Measurements from ENCODE around the gene GABPB2.

GABPB2 gene

GRCh38 chr1:151130987-151131586 lies 60.5 kb downstream of the GABPB2 start:
- Histone ChIP-seq H3K36me3 (ENCODE audit: control insufficient read depth, insufficient read depth, low read length) (no peaks in the 10 kb centered on the region), H3K27ac (ENCODE audit: low read depth, low read length) (no peak overlapping the region), H3K79me2 (ENCODE audit: control insufficient read depth, insufficient read depth, low read length) (no peaks in the 10 kb centered on the region), H2BK120ac (ENCODE audit: low read depth, low read length) (no peak overlapping the region), H2BK15ac (replicated peaks; ENCODE audit: low read depth) (no peak overlapping the region), H3K18ac (ENCODE audit: low read length) (peak overlapping the region; percentile 55), H3K4me3 (ENCODE audit: low read length) (no peak overlapping the region), H3K23ac (ENCODE audit: low read length) (no peak overlapping the region), H2AK5ac (ENCODE audit: low read length) (no peak overlapping the region), H4K5ac (ENCODE audit: low read length) (no peak overlapping the region), H3K27me3 (ENCODE audit: insufficient read depth, low read length, poor library complexity) (no peaks in the 10 kb centered on the region), H3K4ac (ENCODE audit: low read depth, low read length) (peak overlapping the region; percentile 45), H3K4me1 (ENCODE audit: control insufficient read depth, low read depth, low read length) (no peaks in the 10 kb centered on the region), H3K56ac (ENCODE audit: low read length) (peak overlapping the region; percentile 87), H3K4me2 (ENCODE audit: low read length) (peak overlapping the region; percentile 77), H3K79me1 (ENCODE audit: low read length) (no peaks in the 10 kb centered on the region), H3K9ac (ENCODE audit: low read length) (peak overlapping the region; percentile 84), H2BK5ac (ENCODE audit: low read length) (no peak overlapping the region), H4K8ac (ENCODE audit: low read depth, low read length) (no peak overlapping the region)
- no CpG with 5 or more reads among the region's 45 CpGs for WGBS (ENCODE audit: extremely low coverage, insufficient coverage, low lambda C conversion rate)
- DNase-seq = peak; percentile 99

- Histone ChIP-seq H3K36me3 (ENCODE audit: control insufficient read depth, insufficient read depth, low read length) (no peaks in the 10 kb centered on the region), H3K9ac (ENCODE audit: low read length) (peak overlapping the region; percentile 84), H3K18ac (ENCODE audit: low read length) (peak overlapping the region; percentile 88), H2BK15ac (replicated peaks; ENCODE audit: low read depth) (no peak overlapping the region), H3K79me2 (ENCODE audit: control insufficient read depth, insufficient read depth, low read length) (no peaks in the 10 kb centered on the region), H3K23ac (ENCODE audit: low read length) (no peak overlapping the region), H3K27me3 (ENCODE audit: insufficient read depth, low read length, poor library complexity) (no peaks in the 10 kb centered on the region), H3K27ac (ENCODE audit: low read depth, low read length) (peak overlapping the region; percentile 30), H2AK5ac (ENCODE audit: low read length) (no peak overlapping the region), H3K79me1 (ENCODE audit: low read length) (no peaks in the 10 kb centered on the region), H3K4me3 (ENCODE audit: low read length) (peak overlapping the region; percentile 15), H3K4me2 (ENCODE audit: low read length) (peak overlapping the region; percentile 71), H4K5ac (ENCODE audit: low read length) (no peak overlapping the region), H4K8ac (ENCODE audit: low read depth, low read length) (peak overlapping the region; percentile 28), H3K4me1 (ENCODE audit: control insufficient read depth, low read depth, low read length) (no peaks in the 10 kb centered on the region), H2BK5ac (ENCODE audit: low read length) (no peak overlapping the region), H3K56ac (ENCODE audit: low read length) (peak overlapping the region; percentile 77), H3K4ac (ENCODE audit: low read depth, low read length) (no peak overlapping the region), H2BK120ac (ENCODE audit: low read depth, low read length) (no peak overlapping the region)
- WGBS (ENCODE audit: extremely low coverage, insufficient coverage, low lambda C conversion rate) = no CpG with 5 or more reads among the region's 39 CpGs
- DNase-seq = peak; percentile 77
Measured at GRCh38 chr1:151131701-151132334, 61.3 kb downstream of the GABPB2 start.

DNA sequence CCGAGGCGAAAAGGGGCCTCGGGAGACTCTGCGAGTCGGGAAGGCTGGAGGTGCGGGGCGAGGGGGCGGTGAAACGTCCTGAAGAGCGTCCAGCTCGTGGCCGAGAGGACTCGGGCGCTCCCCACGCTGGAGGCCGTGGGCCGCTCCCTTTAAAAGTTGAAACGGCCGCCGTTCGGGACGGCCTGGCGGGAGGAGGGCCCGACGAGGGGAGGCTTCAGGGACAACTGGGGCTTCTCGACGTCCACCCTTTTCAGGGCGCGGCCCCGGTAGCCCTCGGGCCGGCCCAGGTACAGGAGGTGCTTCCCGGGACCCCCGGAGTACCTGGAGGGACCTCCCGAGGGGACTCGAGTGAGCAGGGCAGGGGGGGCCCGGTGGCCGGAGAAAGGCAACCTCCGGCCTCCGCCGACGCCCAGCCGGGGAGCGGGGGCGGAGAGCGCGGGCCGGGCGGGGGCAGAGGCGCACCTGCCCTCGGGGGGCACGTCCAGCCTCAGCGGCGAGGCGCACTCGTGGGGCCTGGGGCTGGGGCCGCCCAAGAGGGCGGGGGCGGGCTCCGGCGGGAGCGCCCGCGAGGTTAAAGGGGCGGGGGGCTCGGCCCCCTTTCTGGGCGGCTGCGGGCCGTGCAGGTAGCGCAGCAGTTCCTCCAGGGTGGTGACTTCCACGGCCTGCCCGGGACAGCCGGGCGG lies 61.9 kb downstream of the GABPB2 start:
- Histone ChIP-seq H3K4me3 (ENCODE audit: low read length) (no peak overlapping the region), H3K36me3 (ENCODE audit: control insufficient read depth, insufficient read depth, low read length) (no peaks in the 10 kb centered on the region)
- no peak for DNase-seq

DNA sequence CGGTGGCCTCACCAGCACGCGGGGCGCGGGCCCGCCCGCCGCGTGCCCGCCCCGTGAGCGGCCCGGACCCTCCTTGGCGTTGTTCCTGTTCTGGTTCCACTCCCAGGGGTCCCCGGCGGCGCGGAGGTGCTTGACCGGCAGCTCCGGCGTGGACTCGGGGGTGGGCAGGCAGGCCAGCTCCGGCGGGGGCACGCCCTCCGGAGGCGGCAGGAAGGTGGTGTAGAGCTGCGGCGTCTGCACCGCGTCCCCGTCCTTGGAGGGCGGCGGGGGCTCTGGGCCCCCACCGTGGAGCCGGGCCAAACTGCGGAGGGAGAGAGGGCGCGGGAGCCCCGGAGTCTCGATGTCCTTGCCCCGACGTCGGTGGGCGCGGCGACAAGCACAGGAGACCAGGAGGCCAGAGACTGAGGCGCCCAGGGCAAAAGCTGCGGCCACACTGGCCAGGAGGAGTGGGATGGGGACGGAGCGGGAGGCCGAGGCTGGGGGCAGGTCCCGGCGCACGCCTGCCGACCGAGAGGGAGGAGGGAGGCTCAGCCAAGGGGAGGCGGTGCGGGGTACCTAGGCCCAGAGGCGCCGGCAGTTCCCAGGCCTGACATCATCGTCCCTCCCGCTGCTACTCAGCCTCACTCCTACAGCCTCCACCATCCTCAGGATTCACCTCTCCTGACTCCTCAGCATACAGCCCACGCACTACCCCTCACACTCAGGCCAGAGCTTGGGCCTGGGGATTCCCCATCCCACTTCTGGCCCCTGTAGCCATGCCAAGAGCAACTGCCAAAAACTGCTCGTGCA lies 62.7 kb downstream of the GABPB2 start:
- Histone ChIP-seq H3K36me3 (ENCODE audit: control insufficient read depth, insufficient read depth, low read length) (no peaks in the 10 kb centered on the region), H3K27me3 (ENCODE audit: insufficient read depth, low read length, poor library complexity) (no peaks in the 10 kb centered on the region), H3K79me2 (ENCODE audit: control insufficient read depth, insufficient read depth, low read length) (no peaks in the 10 kb centered on the region), H3K4me3 (ENCODE audit: low read length) (no peak overlapping the region), H3K27ac (ENCODE audit: low read depth, low read length) (no peak overlapping the region), H4K8ac (ENCODE audit: low read depth, low read length) (no peak overlapping the region), H3K4me2 (ENCODE audit: low read length) (peak overlapping the region; percentile 57), H3K79me1 (ENCODE audit: low read length) (no peaks in the 10 kb centered on the region), H2AK5ac (ENCODE audit: low read length) (no peak overlapping the region), H2BK15ac (replicated peaks; ENCODE audit: low read depth) (no peak overlapping the region), H2BK120ac (ENCODE audit: low read depth, low read length) (no peak overlapping the region), H3K4me1 (ENCODE audit: control insufficient read depth, low read depth, low read length) (no peaks in the 10 kb centered on the region), H3K23ac (ENCODE audit: low read length) (no peak overlapping the region), H3K4ac (ENCODE audit: low read depth, low read length) (peak overlapping the region; percentile 74), H4K5ac (ENCODE audit: low read length) (no peak overlapping the region), H3K18ac (ENCODE audit: low read length) (no peak overlapping the region), H3K9ac (ENCODE audit: low read length) (peak overlapping the region; percentile 65), H3K56ac (ENCODE audit: low read length) (peak overlapping the region; percentile 77), H2BK5ac (ENCODE audit: low read length) (no peak overlapping the region)
- DNase-seq = peak; percentile 70
- no CpG with 5 or more reads among the region's 65 CpGs for WGBS (ENCODE audit: extremely low coverage, insufficient coverage, low lambda C conversion rate)

More for the DNA sequence above, 61.9 kb downstream of the GABPB2 start:
- no peak overlapping the region for H2BK15ac ChIP-seq (replicated peaks; ENCODE audit: low read depth)
- H3K79me1 ChIP-seq (ENCODE audit: low read length) = no peaks in the 10 kb centered on the region
- no peaks in the 10 kb centered on the region for H3K79me2 ChIP-seq (ENCODE audit: control insufficient read depth, insufficient read depth, low read length)
- H3K4me2 ChIP-seq (ENCODE audit: low read length) = peak overlapping the region; percentile 71
- H2BK120ac ChIP-seq (ENCODE audit: low read depth, low read length) = no peak overlapping the region
- no peaks in the 10 kb centered on the region for H3K27me3 ChIP-seq (ENCODE audit: insufficient read depth, low read length, poor library complexity)
- H3K56ac ChIP-seq (ENCODE audit: low read length) = peak overlapping the region; percentile 77
- no peak overlapping the region for H2BK5ac ChIP-seq (ENCODE audit: low read length)
- H4K8ac ChIP-seq (ENCODE audit: low read depth, low read length) = no peak overlapping the region
- H3K4me1 ChIP-seq (ENCODE audit: control insufficient read depth, low read depth, low read length) = no peaks in the 10 kb centered on the region
- H3K4ac ChIP-seq (ENCODE audit: low read depth, low read length) = peak overlapping the region; percentile 74
- H3K18ac ChIP-seq (ENCODE audit: low read length) = peak overlapping the region; percentile 88
- no CpG with 5 or more reads among the region's 74 CpGs for WGBS (ENCODE audit: extremely low coverage, insufficient coverage, low lambda C conversion rate)
- H2AK5ac ChIP-seq (ENCODE audit: low read length) = no peak overlapping the region
- H3K23ac ChIP-seq (ENCODE audit: low read length) = no peak overlapping the region
- H3K9ac ChIP-seq (ENCODE audit: low read length) = peak overlapping the region; percentile 84
- H3K27ac ChIP-seq (ENCODE audit: low read depth, low read length) = no peak overlapping the region
- H4K5ac ChIP-seq (ENCODE audit: low read length) = no peak overlapping the region

DNA sequence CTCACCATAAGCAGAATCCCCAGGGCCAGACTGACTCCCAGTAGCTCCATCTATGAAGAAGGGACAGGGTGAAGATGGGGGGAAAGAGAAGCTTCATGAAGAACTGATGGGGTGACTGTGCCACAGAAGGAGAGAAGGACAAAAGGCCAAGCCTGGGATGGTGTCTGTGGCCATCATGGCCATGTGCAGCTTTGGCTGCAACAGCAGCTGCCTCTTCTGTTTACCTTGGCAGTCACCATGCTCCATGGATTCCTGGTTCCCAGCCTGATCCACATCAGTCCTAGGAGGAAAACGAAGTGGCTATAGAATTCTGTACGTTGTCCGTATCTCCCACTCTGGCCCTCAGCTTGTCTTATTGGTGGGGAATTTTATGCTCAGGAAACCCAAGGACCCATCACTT lies 63.8 kb downstream of the GABPB2 start:
- Histone ChIP-seq H3K23ac (ENCODE audit: low read length) (no peak overlapping the region), H3K56ac (ENCODE audit: low read length) (no peak overlapping the region), H3K18ac (ENCODE audit: low read length) (no peak overlapping the region), H3K27me3 (ENCODE audit: insufficient read depth, low read length, poor library complexity) (no peaks in the 10 kb centered on the region), H3K4me3 (ENCODE audit: low read length) (no peak overlapping the region), H2BK5ac (ENCODE audit: low read length) (no peak overlapping the region), H2AK5ac (ENCODE audit: low read length) (no peak overlapping the region), H2BK15ac (replicated peaks; ENCODE audit: low read depth) (no peak overlapping the region), H3K4me2 (ENCODE audit: low read length) (no peak overlapping the region), H4K5ac (ENCODE audit: low read length) (no peak overlapping the region), H3K9ac (ENCODE audit: low read length) (no peak overlapping the region), H3K27ac (ENCODE audit: low read depth, low read length) (no peak overlapping the region), H3K4me1 (ENCODE audit: control insufficient read depth, low read depth, low read length) (no peaks in the 10 kb centered on the region), H3K79me1 (ENCODE audit: low read length) (no peaks in the 10 kb centered on the region), H4K8ac (ENCODE audit: low read depth, low read length) (no peak overlapping the region), H3K79me2 (ENCODE audit: control insufficient read depth, insufficient read depth, low read length) (no peaks in the 10 kb centered on the region), H2BK120ac (ENCODE audit: low read depth, low read length) (no peak overlapping the region), H3K4ac (ENCODE audit: low read depth, low read length) (no peak overlapping the region), H3K36me3 (ENCODE audit: control insufficient read depth, insufficient read depth, low read length) (no peaks in the 10 kb centered on the region)
- DNase-seq = no peak
- WGBS (ENCODE audit: extremely low coverage, insufficient coverage, low lambda C conversion rate) = no CpG with 5 or more reads among the region's 3 CpGs
